ENCODE measurements around the gene FFAR2.

The FFAR2 gene

GRCh38 chr19:35427187-35427586, 20.9 kb upstream of the FFAR2 start:
- no peak for DNase-seq

DNA sequence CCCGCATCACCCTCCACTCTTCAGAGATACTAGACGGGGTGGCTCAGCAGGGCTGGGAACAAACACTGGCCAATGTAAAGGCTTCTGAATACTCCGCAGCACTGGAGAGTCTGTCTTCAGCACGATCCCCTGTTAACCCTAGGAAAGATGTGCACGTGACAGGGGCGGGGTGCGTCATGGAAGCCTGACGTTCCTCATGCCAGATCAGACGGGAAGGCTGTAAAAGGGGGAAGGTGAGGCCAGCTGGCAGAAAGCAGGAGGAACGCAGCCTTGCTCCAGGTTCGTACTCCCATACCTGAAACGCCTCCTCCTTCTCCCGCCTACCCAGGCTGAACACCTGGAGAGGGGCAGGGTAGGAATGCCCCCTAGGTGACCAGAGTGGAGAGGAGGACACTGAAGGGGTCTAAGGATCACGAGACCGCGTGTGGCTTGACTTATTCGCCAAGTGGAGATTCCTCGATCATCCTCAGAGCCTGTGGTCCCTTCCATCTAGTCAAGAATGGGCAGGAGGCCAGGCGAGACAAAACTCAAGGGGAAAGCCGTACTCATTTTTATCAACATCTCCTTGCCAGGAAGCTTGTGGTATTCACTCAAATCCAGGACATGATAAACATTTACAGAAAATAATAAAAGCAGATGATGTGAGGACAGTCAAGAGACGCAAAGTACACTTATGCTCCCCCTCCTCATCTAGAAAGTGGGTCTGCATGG, 18.2 kb upstream of the FFAR2 start:
- DNase-seq = no peak

GRCh38 chr19:35430409-35431144, 17.5 kb upstream of the FFAR2 start:
- no peak for DNase-seq

DNA sequence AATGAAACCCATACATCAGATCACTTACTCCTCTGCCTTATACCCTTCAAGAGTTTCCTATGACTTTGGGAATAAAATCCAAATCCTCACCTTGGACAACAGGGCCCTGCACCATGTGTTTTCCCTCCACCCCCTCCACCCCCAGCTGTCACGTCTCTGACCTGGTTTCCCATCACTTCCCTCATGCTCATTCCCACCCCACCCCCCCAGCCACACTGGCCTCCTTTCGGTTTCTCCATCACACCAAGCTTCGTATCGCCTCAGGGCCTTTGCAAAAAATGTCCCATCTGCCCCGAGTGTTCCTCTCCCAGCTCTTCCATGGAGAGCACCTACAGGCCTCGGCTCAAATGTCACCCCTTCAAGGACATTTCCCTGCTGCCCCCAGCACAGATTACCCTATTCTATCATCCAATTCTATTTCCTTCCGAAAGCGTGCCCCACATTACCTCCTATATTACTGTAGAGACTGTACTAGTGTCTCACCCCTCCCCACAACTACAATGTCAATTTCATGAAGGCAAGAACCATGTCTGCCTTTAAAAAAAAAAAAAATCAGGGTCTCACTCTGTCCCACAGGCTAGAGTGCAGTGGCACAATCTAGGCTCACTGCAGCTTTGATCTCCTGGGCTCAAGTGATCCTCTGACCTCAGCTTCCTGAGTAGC, 16.8 kb upstream of the FFAR2 start:
- DNase-seq = no peak

GRCh38 chr19:35432911-35433310, 15.1 kb upstream of the FFAR2 start:
- no peak for DNase-seq

DNA sequence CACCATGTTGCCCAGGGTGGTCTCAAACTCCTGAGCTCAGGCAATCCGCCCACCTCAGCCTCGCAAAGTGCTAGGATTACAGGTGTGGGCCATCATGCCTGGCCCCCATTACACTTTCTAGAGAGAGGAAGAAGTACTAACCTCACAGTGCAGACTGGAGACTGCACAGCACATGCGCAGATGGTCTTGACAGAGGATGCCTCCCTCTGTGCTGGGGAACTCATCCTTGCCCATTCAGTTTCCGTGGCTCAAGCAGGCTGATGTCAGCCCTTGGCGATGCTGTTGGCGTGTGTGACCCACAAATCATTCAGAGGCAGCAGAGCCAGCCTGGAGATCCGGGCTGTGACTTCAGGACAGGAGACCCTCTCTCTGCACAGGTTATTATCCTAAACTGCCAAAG, 14.6 kb upstream of the FFAR2 start:
- DNase-seq = no peak

GRCh38 chr19:35435896-35436295, 12.2 kb upstream of the FFAR2 start:
- no peak for DNase-seq

- peak; percentile 55 for DNase-seq
Observed at GRCh38 chr19:35436477-35437405, 11.3 kb upstream of the FFAR2 start.

DNA sequence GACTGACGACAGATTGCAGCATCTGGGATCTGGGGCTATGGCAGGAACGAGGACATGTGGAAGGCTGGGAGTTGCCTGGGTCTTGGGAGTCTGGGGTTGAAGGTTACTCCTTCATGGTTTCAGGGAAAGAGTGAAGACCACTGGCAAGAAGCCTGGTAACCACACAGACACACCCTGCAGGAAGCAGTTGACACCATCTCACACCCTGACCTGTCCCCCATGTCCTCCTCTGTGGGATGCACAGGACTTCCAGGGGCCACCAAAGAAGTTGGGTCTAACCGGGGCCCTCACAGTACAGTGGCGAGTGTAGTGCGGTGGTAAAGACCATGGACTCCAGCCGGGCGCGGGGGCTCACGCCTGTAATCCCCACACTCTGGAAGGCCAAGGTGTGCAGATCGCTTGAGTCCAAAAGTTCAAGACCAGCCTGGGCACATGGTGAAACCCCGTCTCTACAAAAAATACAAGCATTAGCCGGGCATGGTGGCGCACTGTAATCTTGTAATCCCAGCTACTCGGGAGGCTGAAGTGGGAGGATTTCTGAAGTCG, 10.6 kb upstream of the FFAR2 start:
- peak; percentile 33 for DNase-seq

- no peak for DNase-seq
Observed at GRCh38 chr19:35438096-35438495, 10.0 kb upstream of the FFAR2 start.

- DNase-seq = no peak
Observed at GRCh38 chr19:35438527-35438926, 9.5 kb upstream of the FFAR2 start.

GRCh38 chr19:35439921-35440320, 8.1 kb upstream of the FFAR2 start:
- no peak for DNase-seq

DNA sequence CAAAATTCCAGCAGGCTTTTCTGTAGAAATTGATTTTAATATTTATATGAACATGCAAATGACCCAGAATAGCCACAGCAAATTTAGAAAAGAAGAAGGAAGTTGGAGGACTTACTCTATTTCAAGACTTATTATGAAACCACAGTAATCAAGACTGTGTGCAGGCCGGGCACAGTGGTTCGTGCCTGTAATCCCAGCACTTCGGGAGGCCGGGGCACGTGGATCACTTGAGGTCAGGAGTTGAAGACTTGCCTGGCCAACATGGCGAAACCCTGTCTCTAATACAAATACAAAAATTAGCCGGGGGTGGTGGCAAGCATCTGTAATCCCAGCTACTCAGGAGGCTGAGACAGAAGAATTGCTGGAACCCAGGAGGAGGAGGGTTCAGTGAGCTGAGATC, 6.0 kb upstream of the FFAR2 start:
- no peak for DNase-seq

DNA sequence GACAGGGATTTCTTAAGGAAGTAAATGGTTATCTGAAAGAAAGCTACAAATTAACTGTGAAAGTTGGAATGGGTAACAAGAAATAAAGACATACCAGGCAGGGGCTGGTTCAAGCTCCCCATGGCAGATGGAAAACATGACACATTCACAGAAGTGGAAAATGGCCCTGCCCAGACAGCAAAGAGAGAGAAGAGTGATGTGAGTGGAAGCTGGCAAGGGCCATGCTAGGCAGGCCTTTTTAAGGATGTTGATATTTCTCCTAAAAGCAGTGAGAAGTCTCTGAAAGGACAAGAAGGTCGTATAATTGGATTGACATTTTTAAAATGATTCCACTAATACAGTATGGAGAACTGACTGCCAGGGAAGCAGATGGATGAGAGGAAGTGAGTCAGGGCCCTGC, 3.3 kb upstream of the FFAR2 start:
- no peak for DNase-seq

DNA sequence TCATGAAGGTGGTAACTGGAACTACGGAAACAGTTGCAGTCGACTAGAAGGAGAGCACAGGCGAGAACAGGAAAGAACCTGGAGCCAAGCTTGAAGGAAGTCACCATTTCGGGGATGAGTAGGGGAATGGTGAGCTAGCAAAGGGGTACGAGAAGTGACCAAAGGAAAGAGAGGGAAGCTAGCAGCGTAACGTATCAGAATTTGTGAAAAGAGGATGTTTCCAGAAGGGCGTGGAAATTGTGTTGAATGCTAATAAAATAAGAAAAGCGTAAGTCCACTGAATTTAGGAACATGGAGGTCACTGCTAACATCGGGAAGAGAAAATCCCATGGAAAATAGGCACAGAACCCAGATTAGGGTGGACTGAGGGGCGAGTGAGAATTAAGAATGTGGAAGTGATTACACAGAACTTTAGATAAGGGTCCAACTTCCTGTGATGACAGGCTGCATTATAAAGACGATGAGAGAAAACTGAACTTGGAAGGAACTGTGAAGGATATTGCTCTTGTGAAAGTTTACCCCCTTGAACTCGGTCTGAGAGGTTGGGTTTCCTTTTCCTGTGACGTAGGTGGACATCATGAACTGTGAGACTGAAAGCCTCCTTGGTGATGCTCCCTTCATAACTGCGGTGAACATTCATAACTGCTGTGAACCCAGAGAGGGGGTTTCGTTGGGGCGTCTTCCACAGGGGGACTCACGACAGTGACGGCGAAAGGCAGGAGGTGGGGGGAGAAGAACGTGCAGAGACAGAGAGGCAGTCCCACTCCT, 2.0 kb upstream of the FFAR2 start:
- DNase-seq = no peak

DNA sequence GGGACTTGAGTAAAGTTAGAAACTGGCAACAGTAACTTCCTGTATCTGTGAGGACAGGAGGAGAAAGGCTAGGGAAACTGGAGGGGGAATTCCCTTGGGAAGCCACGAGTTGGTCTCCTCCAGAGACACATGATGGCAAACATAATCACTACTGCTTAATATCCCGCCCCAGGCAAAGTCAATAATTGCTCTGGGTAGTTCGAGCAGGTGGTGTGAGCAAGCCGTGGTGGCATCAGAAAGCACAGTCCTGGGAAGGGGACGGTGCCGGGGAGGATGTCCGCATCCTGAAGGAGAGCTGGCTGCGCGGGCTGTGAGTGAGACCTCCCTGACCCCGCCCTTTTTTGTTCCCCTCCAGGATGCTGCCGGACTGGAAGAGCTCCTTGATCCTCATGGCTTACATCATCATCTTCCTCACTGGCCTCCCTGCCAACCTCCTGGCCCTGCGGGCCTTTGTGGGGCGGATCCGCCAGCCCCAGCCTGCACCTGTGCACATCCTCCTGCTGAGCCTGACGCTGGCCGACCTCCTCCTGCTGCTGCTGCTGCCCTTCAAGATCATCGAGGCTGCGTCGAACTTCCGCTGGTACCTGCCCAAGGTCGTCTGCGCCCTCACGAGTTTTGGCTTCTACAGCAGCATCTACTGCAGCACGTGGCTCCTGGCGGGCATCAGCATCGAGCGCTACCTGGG, 1.4 kb downstream of the FFAR2 start:
- DNase-seq = no peak

- no peak for DNase-seq
Observed at GRCh38 chr19:35451338-35452096, 3.5 kb downstream of the FFAR2 start.

DNA sequence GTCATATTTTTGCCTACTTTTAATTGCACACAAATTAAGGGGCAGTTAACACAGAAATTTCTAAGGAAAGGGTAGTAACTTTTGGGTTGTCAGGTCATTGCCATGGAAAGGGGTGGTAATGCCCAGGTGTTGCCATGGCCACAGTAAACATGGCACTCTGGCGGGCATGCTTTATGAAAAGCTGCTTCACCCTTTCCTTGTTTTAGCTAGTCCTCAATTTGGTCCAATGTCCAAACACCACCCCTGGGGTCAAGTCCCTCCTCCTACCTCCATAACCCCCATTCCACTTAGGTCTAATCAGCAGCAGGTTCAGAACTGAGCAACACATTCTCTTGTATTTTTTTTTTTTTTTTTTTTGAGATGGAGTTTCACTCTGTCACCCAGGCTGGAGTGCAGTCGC, 6.6 kb downstream of the FFAR2 start:
- no peak for DNase-seq

DNA sequence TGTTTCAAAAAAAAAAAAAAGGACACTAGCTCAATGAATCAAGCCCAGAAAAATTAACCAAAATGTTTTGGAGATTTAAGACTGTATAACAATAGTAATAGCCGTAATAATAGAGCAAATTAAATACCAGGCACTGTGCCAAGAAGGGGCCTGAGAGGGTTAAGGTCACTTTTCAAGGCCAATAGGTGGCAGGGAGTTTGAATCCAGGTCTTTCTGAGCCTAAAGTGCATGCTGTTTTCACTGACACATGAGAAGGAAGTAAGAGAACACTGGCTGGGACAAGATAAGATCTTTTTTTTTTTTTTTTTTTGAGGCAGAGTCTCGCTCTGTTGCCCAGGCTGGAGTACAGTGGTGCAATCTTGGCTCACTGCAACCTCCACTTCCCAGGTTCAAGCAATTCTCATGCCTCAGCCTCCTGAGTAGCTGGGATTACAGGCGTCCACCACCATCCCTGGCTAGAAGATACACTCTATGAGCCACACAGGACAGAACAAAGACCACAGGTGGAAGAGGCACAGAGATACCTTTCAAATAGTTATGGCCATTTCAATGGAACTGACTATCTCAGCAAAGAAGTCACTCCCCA, 7.7 kb downstream of the FFAR2 start:
- DNase-seq = no peak

- DNase-seq = no peak
Observed at GRCh38 chr19:35457173-35457572, 9.1 kb downstream of the FFAR2 start.
